ENCODE results near the gene CLDN1.

DNA sequence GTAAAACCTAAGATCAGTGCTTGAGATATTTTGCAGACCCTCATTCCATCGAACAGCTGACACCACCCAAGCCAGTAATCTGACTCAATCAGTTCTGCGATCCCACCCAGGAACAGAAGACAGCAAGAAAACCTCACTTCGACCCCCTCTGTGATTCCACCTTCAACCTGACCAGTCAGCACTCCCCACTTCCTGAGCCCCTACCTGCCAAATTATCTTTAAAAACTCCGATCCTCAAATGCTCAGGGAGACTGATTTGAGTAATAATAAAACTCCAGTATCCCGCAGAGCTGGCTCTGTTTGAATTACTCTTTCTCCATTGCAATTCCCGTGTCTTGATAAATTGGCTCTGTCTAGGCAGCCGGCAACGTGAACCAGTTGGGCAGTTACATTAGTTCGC lies 40.0 kb upstream of the CLDN1 start:
- TF ChIP-seq EZH2 (IDR thresholded peaks at IDR 0.05; ENCODE audit: borderline replicate concordance, insufficient read depth, low read depth, low read length, poor library complexity, severe bottlenecking) (no peak), CTCF (IDR thresholded peaks at IDR 0.05) (no peak)
